ENCODE results near the gene LTO1.

DNA sequence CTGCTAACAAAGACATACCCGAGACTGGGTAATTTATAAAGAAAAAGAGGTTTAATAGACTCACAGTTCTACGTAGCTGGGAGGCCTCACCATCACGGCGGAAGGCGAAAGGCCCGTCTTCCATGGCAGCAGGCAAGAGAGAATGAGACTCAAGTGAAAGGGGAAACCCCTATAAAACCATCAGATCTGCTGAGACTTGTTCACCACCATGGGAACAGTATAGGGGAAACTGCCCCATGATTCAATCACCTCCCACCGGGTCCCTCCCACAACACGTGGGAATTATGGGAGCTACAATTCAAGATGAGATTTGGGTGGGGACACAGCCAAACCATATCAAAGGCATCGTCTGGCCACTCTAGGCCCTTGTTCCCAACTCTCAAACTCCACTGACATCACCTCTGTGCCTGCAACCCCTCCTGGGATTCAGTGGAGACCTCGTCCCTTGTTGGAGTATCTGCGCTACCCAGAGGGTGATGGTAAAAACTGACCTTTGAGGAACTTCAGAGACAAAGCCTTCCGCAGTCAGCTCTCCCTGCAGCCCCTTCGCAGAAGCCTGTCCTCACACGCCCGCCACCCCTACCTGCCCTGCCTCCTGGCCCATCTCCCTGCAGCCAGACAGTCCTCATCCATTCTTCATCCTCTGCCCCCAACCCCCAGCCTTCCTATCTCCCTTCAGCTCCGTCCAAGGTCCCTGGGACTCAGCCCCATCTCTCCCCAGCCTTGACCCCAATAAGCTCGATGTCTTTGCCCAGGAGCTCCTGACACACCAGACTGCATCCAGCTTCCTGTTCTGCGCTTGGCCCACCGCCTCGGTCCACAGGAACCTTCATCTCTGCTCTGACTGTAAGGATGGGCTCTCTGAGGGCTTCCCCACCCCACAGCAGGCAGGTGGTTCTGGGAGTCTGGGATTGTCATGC, 18.4 kb downstream of the LTO1 start:
- TF ChIP-seq, protein P1, sequence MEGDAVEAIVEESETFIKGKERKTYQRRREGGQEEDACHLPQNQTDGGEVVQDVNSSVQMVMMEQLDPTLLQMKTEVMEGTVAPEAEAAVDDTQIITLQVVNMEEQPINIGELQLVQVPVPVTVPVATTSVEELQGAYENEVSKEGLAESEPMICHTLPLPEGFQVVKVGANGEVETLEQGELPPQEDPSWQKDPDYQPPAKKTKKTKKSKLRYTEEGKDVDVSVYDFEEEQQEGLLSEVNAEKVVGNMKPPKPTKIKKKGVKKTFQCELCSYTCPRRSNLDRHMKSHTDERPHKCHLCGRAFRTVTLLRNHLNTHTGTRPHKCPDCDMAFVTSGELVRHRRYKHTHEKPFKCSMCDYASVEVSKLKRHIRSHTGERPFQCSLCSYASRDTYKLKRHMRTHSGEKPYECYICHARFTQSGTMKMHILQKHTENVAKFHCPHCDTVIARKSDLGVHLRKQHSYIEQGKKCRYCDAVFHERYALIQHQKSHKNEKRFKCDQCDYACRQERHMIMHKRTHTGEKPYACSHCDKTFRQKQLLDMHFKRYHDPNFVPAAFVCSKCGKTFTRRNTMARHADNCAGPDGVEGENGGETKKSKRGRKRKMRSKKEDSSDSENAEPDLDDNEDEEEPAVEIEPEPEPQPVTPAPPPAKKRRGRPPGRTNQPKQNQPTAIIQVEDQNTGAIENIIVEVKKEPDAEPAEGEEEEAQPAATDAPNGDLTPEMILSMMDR (IDR thresholded peaks at IDR 0.05), result no peak
- TF ChIP-seq POLR2A (IDR thresholded peaks at IDR 0.05), result no peak

Data from esophagus squamous epithelium (tissue), 4 donors.